K562 (cell line): ENCODE measurements around the gene UNC13A.

Source experiments
- ATF2 ChIP-seq: sonication (generic); formaldehyde crosslinking; IDR thresholded peaks from 2 replicates; pipeline ENCODE4 v1.8.1; 2022; ENCODE audit warnings: missing genetic modification reagents
- CEBPZ ChIP-seq: fragments of 150-350 bp; IDR thresholded peaks from 2 replicates; pipeline ENCODE4 v1.6.1; 2014; ENCODE audit warnings: low read depth, mild to moderate bottlenecking, low read length, borderline replicate concordance
- CHD2 ChIP-seq: IDR thresholded peaks from 2 replicates; pipeline ENCODE4 v1.6.1; 2011; ENCODE audit warnings: low read depth, low read length
- CTCF ChIP-seq, 3 experiments: IDR thresholded peaks in 2 of 3; conservative IDR thresholded peaks in 1 of 3; 2 replicates each; pipeline ENCODE4 v1.5.1; 2011 to 2012; ENCODE audit warnings: low read length in 3 of 3, mild to moderate bottlenecking in 3 of 3, control low read depth in 2 of 3, improper control_type of control experiment in 1 of 3, inconsistent platforms in 1 of 3, low read depth in 1 of 3, mixed read lengths in 1 of 3, moderate library complexity in 1 of 3; ENCODE audit not compliant: insufficient read depth in 2 of 3
- E2F4 ChIP-seq: sonication (generic); formaldehyde crosslinking; IDR thresholded peaks from 2 replicates; pipeline ENCODE4 v1.8.0; 2022; ENCODE audit warnings: mild to moderate bottlenecking, low read depth, missing genetic modification reagents
- FOXO4 ChIP-seq: fragments of 450-650 bp; formaldehyde crosslinking; IDR thresholded peaks from 2 replicates; pipeline ENCODE4 v1.4.0; 2020; ENCODE audit warnings: mild to moderate bottlenecking, moderate library complexity
- NFXL1 ChIP-seq: fragments of 450-650 bp; formaldehyde crosslinking; IDR thresholded peaks from 2 replicates; pipeline ENCODE4 v1.4.0; 2021; ENCODE audit warnings: mild to moderate bottlenecking
- POLR2H ChIP-seq: IDR thresholded peaks from 2 replicates; pipeline ENCODE4 v1.6.1; 2016; ENCODE audit warnings: missing genetic modification characterization, low read depth, mild to moderate bottlenecking, control low read depth, missing compliant biosample characterization, moderate library complexity
- RBM22 ChIP-seq: fragments of 200-400 bp; formaldehyde crosslinking; IDR thresholded peaks from 2 replicates; pipeline ENCODE4 v1.6.1; 2018; ENCODE audit warnings: low read length, low read depth; ENCODE audit not compliant: poor library complexity, severe bottlenecking
- XRCC5 ChIP-seq: fragments of 200-400 bp; formaldehyde crosslinking; IDR thresholded peaks from 2 replicates; pipeline ENCODE4 v1.6.1; 2017; ENCODE audit warnings: low read depth, mild to moderate bottlenecking, low read length
- ZBTB40 ChIP-seq, 2 experiments: fragments of 450-650 bp in 1 of 2; sonication (generic) in 1 of 2; formaldehyde crosslinking in 1 of 2; IDR thresholded peaks; 2 replicates each; pipeline versions ENCODE4 v1.7.1 to v1.9.0; 2016 to 2022; ENCODE audit warnings: inconsistent platforms in 1 of 2, mild to moderate bottlenecking in 1 of 2, missing genetic modification reagents in 1 of 2
- ZNF3 ChIP-seq: fragments of 250-450 bp; sonication (Bioruptor Pico); IDR thresholded peaks from 2 replicates; pipeline ENCODE4 v1.5.0; 2021; ENCODE audit warnings: mild to moderate bottlenecking, moderate library complexity
- ZNF740 ChIP-seq, 3 experiments: fragments of 200-800 bp in 1 of 3; sonication (Bioruptor generic) in 1 of 3; sonication (generic) in 1 of 3; formaldehyde crosslinking in 1 of 3; IDR thresholded peaks; 2 replicates each; pipeline versions ENCODE4 v1.6.1 to v1.8.0; 2016 to 2022; ENCODE audit warnings: mild to moderate bottlenecking in 2 of 3, missing compliant biosample characterization in 2 of 3, missing genetic modification characterization in 2 of 3, missing genetic modification reagents in 1 of 3

GRCh38 chr19:17560205-17560595, 128.0 kb downstream of the UNC13A start:
- TF ChIP-seq ZNF740 (CRISPR knock-in tag; IDR thresholded peaks at IDR 0.05) (no peak), ZNF740 (tag; IDR thresholded peaks at IDR 0.05) (no peak), ATF2 (CRISPR knock-in tag) (no peak), CEBPZ (no peak), CTCF (IDR thresholded peaks at IDR 0.05 in 2 of 3, conservative IDR thresholded peaks at IDR 0.05 in 1 of 3; ENCODE audit: insufficient read depth in 2 of 3, low read depth in 1 of 3, low read length in 3 of 3) (no peak), XRCC5 (no peak), ZBTB40 (IDR thresholded peaks at IDR 0.05) (no peak), ZBTB40 (CRISPR knock-in tag; IDR thresholded peaks at IDR 0.05) (no peak), CHD2 (no peak), ZNF3 (CRISPR knock-in tag) (no peak), FOXO4 (CRISPR knock-in tag) (no peak), POLR2H (tag) (no peak), NFXL1 (CRISPR knock-in tag) (no peak), RBM22 (no peak), E2F4 (no peak)
